GM18907 (cell line): ENCODE measurements around the gene TIMD4.

ENCODE experiments used
- ATAC-seq: cut with Tn5 transposase; IDR thresholded peaks from one replicate; pipeline ENCODE4 v1.9.1; 2021; ENCODE audit warnings: mild to moderate bottlenecking, moderate library complexity; ENCODE audit not compliant: unreplicated experiment

TIMD4 gene

DNA sequence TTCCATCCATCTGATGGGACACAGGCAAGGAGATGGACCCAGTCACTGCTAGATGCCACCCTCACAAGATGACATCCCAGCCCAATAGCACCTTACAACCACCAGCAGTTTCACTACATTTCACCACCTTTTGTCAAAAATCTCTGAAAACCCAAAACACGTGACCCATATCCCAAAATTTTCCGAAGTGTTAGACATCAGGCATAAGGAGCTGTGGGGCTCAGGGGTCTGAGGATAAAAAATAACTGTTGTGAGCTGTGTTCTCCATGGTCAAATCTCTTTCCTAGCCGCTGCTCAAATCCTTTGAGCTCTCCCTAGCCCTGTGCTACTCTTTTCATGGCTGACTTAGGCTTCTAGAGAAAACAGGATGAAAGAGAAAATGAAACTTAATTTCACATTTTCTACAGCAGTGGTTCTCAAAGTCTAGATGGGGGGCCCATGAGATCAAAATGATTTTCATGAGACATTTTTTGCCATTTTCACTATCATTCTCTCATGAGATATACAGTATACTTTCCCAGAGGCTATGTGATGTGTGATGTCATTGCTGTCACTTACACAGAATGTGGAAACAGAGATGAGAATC lies 40.7 kb downstream of the TIMD4 start:
- ATAC-seq: peak; percentile 44

DNA sequence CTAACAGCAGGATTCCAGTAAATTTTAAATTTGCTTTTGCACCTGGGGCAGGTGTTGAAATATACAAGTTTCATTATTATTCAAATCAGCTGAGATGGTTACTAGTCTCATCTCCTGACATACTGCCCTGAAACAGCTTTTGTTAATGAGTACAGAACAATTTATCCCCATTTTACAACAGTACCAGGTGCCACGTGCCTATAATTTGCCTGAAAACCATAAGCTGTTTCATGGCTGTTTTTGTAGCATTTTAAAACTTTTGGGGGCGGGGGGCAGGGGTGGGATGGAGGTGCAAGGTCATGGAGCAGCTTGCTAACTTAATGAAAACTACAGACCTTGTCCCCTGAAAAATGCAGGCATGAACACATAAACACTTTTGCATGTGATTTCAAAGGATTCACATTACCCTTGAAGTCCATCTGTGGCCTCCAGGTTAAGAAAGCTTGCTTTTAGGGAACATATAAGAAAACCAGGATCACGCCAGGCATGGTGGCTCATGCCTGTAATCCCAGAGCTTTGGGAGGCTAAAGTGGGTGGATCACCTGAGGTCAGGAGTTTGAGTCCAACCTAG lies 42.1 kb downstream of the TIMD4 start:
- ATAC-seq: peak; percentile 66

DNA sequence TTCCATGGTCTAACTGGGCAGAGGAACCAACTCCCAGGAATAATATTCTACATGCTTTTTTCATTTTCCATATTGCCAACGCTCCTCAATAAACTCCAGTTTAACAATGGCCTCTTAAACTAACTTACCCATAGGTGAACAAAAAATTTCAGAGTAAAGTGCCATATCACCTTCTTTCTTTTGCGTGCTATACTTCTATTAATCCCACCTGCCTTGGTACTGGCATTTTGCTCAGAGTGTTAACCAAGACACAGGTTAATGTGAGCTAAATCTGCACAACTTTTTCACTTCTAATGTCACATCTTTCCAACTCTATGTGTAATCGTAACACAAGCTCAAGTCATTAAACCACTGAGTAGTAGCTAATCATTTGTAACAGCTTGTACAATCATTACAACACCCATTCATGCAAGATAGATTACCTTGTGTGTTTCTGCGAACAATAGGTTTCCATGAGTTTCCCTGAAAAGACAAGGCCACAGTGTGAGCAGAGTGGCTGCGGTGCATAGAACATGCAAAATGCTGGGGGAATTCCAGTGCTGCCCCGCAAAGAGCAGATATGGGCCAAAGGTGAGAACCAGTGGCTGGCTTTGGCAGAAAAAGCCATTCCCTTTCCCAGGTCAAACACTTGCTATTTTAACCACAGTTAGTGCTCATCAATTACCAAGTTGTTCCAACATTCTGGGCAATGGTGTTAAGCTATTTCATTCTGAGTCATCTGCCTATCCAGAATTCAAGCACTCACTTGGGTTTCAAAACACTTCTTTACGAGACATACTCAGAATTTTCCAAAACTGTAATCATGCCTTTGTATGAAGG lies 42.8 kb downstream of the TIMD4 start:
- peak; percentile 67 for ATAC-seq

DNA sequence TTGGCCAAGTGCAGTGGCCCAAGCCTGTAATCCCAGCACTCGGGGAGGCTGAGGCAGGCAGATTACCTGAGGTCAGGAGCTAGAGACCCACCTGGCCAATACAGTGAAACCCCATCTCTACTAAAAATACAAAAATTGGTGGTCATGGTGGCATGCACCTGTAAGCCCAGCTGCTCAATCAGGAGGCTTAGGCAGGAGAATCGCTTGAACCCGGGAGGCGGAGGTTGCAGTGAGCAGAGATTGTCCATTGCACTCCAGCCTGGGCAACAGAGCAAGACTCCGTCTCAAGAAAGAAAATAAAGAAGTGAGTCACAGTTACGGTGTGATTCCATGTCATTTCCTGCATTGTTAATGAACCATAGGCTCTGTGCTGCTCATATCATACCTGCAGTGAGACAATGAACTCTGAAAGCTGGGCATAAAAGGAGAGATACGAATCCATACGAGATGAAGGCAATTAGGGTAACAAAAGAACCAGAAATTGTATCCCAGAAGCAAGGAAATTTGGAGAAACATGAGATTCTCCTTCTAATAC lies 44.6 kb downstream of the TIMD4 start:
- no peak for ATAC-seq

DNA sequence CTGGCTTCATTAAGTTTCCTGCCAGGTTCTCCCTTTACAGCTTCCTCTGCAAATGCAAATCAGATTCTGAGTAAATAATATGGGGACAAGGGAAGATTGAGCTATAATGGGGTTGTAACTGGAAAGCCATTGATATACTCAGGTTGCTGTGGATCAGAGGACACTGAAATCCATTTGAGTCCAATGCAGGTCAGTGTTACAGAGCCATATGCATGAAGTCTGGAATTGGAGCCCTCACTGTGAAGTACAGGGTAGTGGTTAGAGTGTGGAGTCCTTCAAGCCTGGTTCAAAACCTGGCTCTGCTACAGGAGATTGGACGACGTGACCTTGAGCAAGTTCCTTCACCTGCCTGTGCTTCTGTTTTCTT lies 48.7 kb downstream of the TIMD4 start:
- peak; percentile 21 for ATAC-seq

DNA sequence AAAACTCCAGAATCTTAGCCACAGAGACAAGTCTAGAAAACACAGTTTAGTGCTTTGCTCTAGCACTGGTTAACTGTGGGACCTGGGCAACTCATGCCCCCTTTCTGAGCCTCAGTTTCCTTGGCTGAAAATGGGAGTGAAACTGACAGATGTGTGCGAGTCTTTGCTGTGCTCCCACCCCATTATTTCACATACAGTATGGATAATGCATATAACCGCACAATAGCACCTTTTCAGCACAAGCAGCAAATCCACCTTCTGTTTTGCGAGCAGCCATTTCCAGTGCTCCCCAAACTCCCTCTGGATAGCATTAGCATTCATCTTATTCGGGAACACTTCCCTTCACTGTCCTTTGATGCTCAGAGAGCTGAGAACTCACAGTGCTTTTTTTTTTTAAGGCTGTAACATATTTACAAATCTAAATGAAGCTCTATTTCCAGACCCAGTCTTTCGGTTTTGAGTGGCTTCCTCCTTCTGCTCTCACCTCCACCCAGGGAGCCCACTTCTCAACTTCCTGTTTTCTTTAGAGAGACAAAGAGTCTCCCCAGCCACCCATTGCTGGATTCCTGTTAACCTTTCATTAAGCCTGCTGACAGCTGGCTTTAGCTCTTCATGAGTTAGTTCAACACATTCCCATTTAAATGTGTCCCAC lies 49.2 kb downstream of the TIMD4 start:
- ATAC-seq: peak; percentile 88

DNA sequence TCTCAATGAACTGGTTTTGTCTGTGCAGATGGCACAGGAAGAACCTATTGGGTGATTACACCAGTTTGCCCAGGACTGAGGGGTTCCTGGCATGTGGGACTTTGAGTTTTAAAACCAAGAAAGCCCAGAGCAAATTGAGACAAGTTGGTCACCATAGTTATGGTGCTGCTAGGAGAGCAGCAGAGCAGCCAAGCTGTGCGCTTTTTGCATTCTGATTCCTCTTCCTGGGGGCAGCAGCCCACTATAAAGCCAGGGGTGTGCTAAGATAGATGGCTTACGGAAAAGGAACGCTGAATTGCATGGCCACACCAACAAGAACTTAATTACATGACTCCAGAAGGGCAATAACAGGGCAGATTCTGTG lies 49.7 kb downstream of the TIMD4 start:
- peak; percentile 11 for ATAC-seq

DNA sequence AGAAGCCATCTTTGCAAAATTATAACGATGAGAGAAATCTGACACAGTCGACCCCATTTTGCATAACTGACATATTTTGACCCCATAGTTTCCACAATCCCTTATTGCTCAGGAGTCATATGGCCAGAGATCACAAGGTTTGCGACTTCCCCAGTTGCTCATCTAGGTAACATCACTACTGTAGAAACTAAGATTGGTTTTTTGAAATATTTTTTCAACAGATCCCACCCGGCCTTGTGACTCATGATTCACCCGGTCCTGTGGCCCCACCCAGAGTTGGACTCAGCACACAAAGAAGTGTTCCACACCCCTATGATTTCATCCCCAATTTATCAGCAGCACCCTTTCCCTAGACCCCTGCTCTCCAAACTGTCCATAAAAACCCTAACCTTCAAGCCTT lies 50.2 kb downstream of the TIMD4 start:
- ATAC-seq: no peak

DNA sequence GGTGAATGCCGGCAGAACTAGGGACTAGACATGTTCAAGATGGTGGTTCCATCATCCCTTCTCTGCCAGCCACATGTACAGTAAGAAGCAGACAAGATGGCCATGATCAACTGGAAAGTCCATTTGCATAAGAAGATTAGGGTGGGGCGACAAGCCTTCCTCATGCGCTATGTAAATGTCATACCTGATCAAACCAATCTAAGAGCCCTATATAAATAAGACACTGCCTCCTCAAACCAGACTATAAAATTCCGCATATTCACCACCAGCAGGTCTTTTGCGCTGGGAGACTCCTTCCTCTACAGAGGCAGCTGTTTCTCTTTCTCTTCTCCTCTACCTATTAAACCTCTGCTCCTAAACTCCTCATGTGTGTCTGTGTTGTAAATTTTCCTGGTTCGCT lies 53.8 kb downstream of the TIMD4 start:
- no peak for ATAC-seq

DNA sequence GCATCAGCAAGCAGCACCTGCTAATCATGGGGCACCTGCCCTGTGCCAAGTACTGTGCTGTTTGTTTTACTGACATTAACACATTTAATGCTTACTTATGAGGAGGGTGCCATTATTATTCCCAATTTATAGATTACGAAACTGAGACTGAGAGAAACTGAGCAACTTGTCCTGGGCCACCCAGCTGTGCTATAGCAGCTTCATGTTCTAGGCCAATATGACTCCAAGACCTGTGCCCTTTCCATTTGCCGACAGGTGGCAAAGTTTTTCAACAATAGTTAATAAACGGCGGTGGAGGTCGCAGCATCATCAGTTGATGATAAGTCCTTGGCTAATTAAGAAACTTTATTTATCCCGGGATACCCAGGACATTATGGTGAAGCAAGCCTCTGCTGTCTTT lies 55.4 kb downstream of the TIMD4 start:
- no peak for ATAC-seq

DNA sequence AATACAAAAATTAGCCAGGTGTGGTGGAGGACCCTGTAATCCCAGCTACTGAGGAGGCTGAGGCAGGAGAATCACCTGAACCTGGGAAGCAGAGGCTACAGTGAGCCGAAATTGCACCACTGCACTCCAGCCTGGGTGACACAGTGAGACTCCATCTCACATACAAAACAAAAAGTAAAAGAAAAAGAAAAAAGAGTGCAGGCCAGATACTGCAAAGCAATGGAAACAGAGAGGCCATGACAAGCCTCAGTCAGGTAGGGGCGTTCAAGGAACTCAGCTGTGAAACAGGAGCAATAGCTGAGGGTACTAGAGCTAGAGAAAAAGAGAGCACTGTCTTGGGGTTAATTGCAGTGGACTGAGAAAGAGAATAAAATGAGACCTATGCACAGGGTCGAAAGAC lies 56.2 kb downstream of the TIMD4 start:
- ATAC-seq: no peak

DNA sequence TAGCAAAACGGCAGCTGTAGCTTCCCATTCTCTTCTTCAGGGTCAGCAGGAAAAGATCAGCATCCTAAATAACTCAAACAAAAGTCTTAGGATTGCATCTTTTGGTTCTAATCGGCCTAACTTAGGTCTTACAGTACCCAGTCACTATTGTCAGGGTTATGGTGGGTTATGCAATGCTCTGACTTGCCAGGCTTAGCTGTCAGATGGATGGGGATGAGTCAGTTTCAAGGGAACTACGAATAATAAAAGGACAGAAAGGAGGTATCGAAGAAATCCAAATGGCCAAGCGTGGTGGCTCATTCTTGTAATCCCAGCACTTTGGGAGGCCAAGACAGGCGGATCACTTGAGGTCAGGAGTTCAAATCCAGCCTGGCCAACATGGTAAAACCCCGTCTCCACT lies 66.5 kb downstream of the TIMD4 start:
- no peak for ATAC-seq

DNA sequence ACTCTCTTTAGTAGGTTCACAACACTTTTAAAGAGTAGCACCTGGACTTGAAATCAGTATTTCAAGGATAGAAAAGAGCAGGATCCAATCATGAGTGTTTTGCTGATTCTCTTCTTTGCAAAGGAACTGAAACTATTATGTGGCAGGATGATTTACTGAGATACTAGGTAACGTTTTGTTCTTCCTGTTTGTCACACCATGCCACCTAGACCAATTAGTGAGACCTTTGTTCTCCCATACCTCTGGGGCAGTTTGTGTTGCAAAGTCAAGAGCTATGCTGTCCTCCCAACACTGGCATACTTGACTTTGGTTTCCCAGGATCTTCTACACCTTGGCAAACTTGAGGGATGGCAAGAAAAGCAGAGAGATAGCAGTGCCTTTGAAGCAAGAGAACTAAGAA lies 69.5 kb downstream of the TIMD4 start:
- ATAC-seq: peak; percentile 80

DNA sequence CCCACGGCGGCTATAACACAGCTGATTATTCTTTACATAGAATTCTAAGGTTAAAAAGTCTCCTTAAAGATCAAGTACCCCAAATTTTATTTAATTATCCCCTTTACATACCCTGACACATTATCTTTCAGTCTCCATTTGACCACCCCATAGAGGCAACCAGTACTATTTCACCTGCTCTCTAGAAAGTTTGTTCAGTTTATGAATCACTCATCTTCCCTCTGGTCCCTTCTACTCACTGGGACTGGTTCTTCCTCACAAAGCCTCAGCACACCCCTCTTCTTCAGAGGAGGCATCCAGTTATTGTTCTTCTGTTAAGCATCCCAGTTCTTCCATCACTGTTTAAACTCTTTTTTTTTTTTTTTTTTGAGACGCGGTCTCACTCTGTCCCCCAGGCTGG lies 70.2 kb downstream of the TIMD4 start:
- ATAC-seq: no peak

DNA sequence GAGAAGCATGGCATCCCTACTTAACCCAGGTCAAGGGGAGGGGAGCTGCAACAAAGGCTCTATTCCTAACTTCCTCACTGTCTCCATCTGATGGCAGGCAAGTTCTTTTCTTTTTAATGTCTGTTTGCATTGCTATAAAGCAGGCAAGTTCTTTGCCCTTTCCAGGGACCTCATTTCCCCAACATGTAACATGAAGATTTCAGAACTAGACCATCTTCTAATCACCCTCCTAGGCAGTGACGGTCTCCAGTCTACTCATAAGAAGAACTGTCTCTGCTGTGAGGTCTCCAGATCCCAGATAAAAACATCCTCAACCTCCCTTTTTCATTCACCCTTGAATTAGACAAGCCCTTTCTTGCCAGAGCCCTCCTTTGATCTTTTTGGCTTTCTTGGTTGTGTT lies 70.8 kb downstream of the TIMD4 start:
- no peak for ATAC-seq

DNA sequence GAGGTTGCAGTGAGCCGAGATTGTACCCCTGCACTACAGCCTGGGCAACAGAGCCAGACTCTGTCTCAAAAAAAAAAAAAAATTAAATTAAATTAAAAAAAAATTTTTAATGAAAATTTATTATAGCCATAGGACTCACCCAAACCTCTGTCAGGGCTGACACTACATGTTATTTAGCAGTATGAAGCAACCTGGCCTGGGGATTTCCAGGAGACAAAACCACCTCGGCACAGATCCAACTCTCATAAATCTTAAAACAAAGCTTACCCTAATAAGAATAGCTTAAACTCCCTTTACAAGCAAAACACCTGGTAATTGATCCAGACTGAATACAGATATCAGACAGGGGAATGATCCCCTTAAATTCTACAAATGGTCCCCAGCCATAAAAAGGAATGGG lies 74.5 kb downstream of the TIMD4 start:
- no peak for ATAC-seq

DNA sequence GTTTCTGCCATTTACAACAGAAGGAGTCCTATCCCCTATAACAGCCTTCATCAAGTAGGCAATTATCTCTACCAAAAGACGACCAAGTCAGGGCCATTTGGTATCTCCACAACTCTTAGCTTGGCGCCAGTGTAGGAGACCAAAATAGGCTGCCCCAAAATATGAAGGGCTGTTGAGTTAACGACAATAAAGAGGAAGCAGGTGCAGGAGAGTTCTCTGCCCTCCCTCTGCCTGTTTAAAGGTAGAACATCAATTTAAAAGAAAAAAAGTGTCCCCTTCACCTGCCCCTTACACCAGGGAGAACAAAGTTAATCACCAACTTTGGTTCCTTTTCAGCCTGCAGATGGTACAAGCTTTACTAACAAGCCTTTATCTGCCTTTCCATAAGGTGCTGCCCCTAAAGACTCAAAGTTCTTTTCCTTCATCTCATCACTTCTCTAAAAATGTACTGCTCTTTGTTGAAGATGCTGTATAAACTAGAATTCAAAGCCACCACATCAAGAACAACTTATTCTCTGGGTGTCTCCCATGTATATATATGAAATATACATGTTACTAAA lies 79.6 kb downstream of the TIMD4 start:
- no peak for ATAC-seq

DNA sequence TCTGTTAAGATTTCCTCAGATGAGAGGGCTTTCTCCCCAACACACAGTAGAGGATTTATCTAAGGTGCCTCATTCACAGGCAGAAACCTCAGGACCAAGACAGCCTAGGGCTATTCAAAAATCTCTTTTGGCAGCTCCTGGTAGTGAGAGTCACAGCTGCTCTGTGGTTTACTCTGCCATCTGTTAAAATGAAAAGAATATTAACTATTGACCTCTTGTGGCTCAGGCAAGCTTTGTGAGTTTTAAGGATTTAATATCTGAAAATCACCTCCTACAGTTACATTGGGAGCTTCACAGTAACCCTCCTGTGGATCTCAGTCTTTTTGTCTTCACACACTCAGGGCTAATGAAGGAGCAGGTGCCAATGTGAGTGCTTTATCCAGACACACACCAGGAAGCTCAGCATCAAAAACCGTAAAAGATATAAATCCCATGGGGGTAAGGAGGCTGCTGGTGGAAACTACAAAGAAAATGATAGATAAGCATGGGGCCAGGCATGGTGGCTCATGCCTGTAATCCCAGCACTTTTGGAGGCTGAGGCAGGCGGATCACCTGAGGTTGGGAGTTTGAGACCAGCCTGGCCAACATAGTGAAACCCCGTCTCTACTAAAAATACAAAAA lies 83.3 kb downstream of the TIMD4 start:
- peak; percentile 97 for ATAC-seq

DNA sequence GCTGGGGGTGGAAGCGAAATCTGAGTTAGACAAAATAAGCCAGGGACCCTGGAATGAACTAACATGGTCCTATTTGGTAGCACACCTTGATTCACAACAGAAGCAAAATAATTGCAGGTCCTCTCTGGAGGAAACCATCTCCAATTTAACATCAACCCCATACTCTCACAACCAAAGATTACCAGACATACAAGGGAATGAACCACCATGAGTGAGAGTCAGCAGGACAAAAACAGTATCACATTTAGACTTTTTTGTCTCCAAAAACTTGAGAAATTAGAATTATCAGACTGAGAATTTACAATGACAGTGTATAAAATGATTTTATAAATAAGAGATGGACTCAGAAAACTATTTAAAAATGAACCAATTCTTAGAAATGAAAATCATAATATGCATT lies 91.8 kb downstream of the TIMD4 start:
- ATAC-seq: no peak

DNA sequence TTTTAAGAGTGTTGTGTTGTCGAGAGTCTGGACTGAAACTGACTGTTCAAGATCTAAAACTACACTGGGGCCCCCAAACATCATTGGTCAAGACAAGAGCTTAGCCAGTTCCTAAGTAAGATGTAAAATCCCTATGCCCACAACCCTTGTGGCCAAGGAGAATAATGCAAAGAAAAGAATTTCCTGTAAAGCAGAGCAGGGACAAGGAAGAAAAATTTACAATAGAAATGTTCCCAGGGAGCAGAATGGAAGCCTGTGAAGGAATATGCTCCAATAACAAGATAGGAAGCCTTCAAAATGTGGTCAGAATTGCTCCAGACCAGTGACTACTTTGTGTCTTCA lies 92.6 kb downstream of the TIMD4 start:
- no peak for ATAC-seq
